HEK293 (cell line): ENCODE measurements around the gene SLC22A9.

Source experiments
- CTCF ChIA-PET: fragments of 350-600 bp; formaldehyde crosslinking; extraction: SDS; loops from one replicate; lab custom pipeline; 2021; ENCODE audit warnings: antibody characterized with exemption; lab: Yijun Ruan, JAX
- POLR2A ChIA-PET: fragments of 300-600 bp; formaldehyde crosslinking; extraction: SDS; loops from one replicate; lab custom pipeline; 2020; ENCODE audit warnings: antibody characterized with exemption, inconsistent platforms; lab: Yijun Ruan, JAX
- H3K27ac ChIP-seq: fragments of 200-500 bp; sonication (Bioruptor generic); 2 replicates; pipeline ENCODE4 v1.5.1; 2014; ENCODE audit warnings: low read depth, low read length, control low read depth, inconsistent platforms; ENCODE audit errors: extremely low read depth
- H3K36me3 ChIP-seq, 2 experiments: fragments of 200-500 bp in 1 of 2; sonication (Bioruptor generic) in 1 of 2; 1 replicate in 1 of 2; 2 replicates in 1 of 2; pipeline ENCODE4 v1.5.1; 2014 to 2017; ENCODE audit warnings: inconsistent platforms in 2 of 2, low read length in 2 of 2; ENCODE audit not compliant: control insufficient read depth in 2 of 2, insufficient read depth in 1 of 2
- H3K4me1 ChIP-seq: fragments of 200-500 bp; sonication (Bioruptor generic); 2 replicates; pipeline ENCODE4 v1.5.1; 2014; ENCODE audit warnings: mild to moderate bottlenecking, low read length, inconsistent platforms; ENCODE audit not compliant: control insufficient read depth, insufficient read depth
- H3K4me3 ChIP-seq: 2 replicates; pipeline ENCODE4 v1.5.1; 2011; ENCODE audit warnings: low read depth, mild to moderate bottlenecking, control low read depth, low read length, moderate library complexity
- H3K9me3 ChIP-seq: fragments of 200-500 bp; sonication (Bioruptor generic); 2 replicates; pipeline ENCODE4 v1.5.1; 2014; ENCODE audit warnings: low read depth, low read length, inconsistent platforms; ENCODE audit not compliant: control insufficient read depth, insufficient read depth
- EGR2 ChIP-seq: fragments of 450-650 bp; formaldehyde crosslinking; IDR thresholded peaks from 2 replicates; pipeline ENCODE4 v1.5.1; 2016; ENCODE audit warnings: low read depth, missing biosample characterization, missing genetic modification characterization
- GLI2 ChIP-seq: fragments of 450-650 bp; formaldehyde crosslinking; IDR thresholded peaks from 2 replicates; pipeline ENCODE4; 2017; ENCODE audit warnings: missing biosample characterization, missing genetic modification characterization, low read depth, borderline replicate concordance
- ZBTB21 ChIP-seq: fragments of 450-650 bp; formaldehyde crosslinking; IDR thresholded peaks from 2 replicates; pipeline ENCODE4 v1.5.1; 2017; ENCODE audit warnings: missing biosample characterization, missing genetic modification characterization
- ZFHX2 ChIP-seq: fragments of 450-650 bp; formaldehyde crosslinking; conservative IDR thresholded peaks from 2 replicates; pipeline ENCODE4 v1.5.1; 2016; ENCODE audit warnings: missing biosample characterization, missing genetic modification characterization
- ZFP69B ChIP-seq: fragments of 450-650 bp; formaldehyde crosslinking; IDR thresholded peaks from 2 replicates; pipeline ENCODE4 v1.5.1; 2016; ENCODE audit warnings: missing biosample characterization, missing genetic modification characterization
- ZNF112 ChIP-seq: fragments of 450-650 bp; formaldehyde crosslinking; IDR thresholded peaks from 2 replicates; pipeline ENCODE4 v1.5.0; 2017; ENCODE audit warnings: missing biosample characterization, missing genetic modification characterization
- ZNF140 ChIP-seq: fragments of 450-650 bp; formaldehyde crosslinking; IDR thresholded peaks from 2 replicates; pipeline ENCODE4 v1.5.1; 2016; ENCODE audit warnings: missing biosample characterization, missing genetic modification characterization
- ZNF155 ChIP-seq: fragments of 450-650 bp; formaldehyde crosslinking; IDR thresholded peaks from 2 replicates; pipeline ENCODE4 v1.5.1; 2016; ENCODE audit warnings: missing biosample characterization, missing genetic modification characterization
- ZNF16 ChIP-seq: fragments of 450-650 bp; formaldehyde crosslinking; IDR thresholded peaks from 2 replicates; pipeline ENCODE4 v1.5.1; 2016; ENCODE audit warnings: low read depth, missing biosample characterization, missing genetic modification characterization
- ZNF202 ChIP-seq: fragments of 450-650 bp; formaldehyde crosslinking; IDR thresholded peaks from 2 replicates; pipeline ENCODE4 v1.5.1; 2016; ENCODE audit warnings: missing biosample characterization, missing genetic modification characterization, borderline replicate concordance
- ZNF324 ChIP-seq: fragments of 450-650 bp; formaldehyde crosslinking; IDR thresholded peaks from 2 replicates; pipeline ENCODE4 v1.5.1; 2016; ENCODE audit warnings: missing biosample characterization, missing genetic modification characterization
- ZNF423 ChIP-seq: fragments of 450-650 bp; formaldehyde crosslinking; IDR thresholded peaks from 2 replicates; pipeline ENCODE4 v1.5.1; 2016; ENCODE audit warnings: missing biosample characterization, missing genetic modification characterization
- ZNF426 ChIP-seq: fragments of 450-650 bp; formaldehyde crosslinking; IDR thresholded peaks from 2 replicates; pipeline ENCODE4 v1.5.1; 2017; ENCODE audit warnings: missing biosample characterization, missing genetic modification characterization, mild to moderate bottlenecking, inconsistent platforms, moderate library complexity
- ZNF501 ChIP-seq: fragments of 450-650 bp; formaldehyde crosslinking; IDR thresholded peaks from 2 replicates; pipeline ENCODE4 v1.5.1; 2016; ENCODE audit warnings: missing biosample characterization, missing genetic modification characterization
- ZNF521 ChIP-seq: fragments of 450-650 bp; formaldehyde crosslinking; IDR thresholded peaks from 2 replicates; pipeline ENCODE4 v1.5.1; 2017; ENCODE audit warnings: missing biosample characterization, mild to moderate bottlenecking, missing genetic modification characterization
- ZNF530 ChIP-seq: fragments of 450-650 bp; formaldehyde crosslinking; IDR thresholded peaks from 2 replicates; pipeline ENCODE4 v1.5.1; 2016; ENCODE audit warnings: low read depth, missing biosample characterization, missing genetic modification characterization
- ZNF544 ChIP-seq: fragments of 450-650 bp; formaldehyde crosslinking; IDR thresholded peaks from 2 replicates; pipeline ENCODE4 v1.5.0; 2017; ENCODE audit warnings: missing biosample characterization, missing genetic modification characterization
- ZNF600 ChIP-seq: fragments of 450-650 bp; formaldehyde crosslinking; IDR thresholded peaks from 2 replicates; pipeline ENCODE4 v1.5.1; 2016; ENCODE audit warnings: missing biosample characterization, missing genetic modification characterization
- ZNF623 ChIP-seq: fragments of 450-650 bp; formaldehyde crosslinking; IDR thresholded peaks from 2 replicates; pipeline ENCODE4 v1.5.1; 2016; ENCODE audit warnings: missing biosample characterization, missing genetic modification characterization
- ZNF664 ChIP-seq: fragments of 450-650 bp; formaldehyde crosslinking; IDR thresholded peaks from 2 replicates; pipeline ENCODE4 v1.5.1; 2016; ENCODE audit warnings: missing biosample characterization, missing genetic modification characterization
- ZNF670 ChIP-seq: fragments of 450-650 bp; formaldehyde crosslinking; IDR thresholded peaks from 2 replicates; pipeline ENCODE4 v1.5.1; 2016; ENCODE audit warnings: missing biosample characterization, missing genetic modification characterization, low read depth
- ZNF707 ChIP-seq: fragments of 450-650 bp; formaldehyde crosslinking; IDR thresholded peaks from 2 replicates; pipeline ENCODE4 v1.5.1; 2016; ENCODE audit warnings: missing biosample characterization, missing genetic modification characterization
- ZNF837 ChIP-seq: fragments of 450-650 bp; formaldehyde crosslinking; IDR thresholded peaks from 2 replicates; pipeline ENCODE4 v1.5.1; 2016; ENCODE audit warnings: missing biosample characterization, missing genetic modification characterization
- ZSCAN5A ChIP-seq: fragments of 450-650 bp; formaldehyde crosslinking; IDR thresholded peaks from 2 replicates; pipeline ENCODE4 v1.5.1; 2016; ENCODE audit warnings: missing biosample characterization, missing genetic modification characterization
- TF ChIP-seq, protein P1 (sequence below): fragments of 450-650 bp; formaldehyde crosslinking; IDR thresholded peaks from 2 replicates; pipeline ENCODE4 v1.5.1; 2017; ENCODE audit warnings: missing biosample characterization, missing genetic modification characterization
- TF ChIP-seq, protein P2 (sequence below): fragments of 450-650 bp; formaldehyde crosslinking; IDR thresholded peaks from 2 replicates; pipeline ENCODE4 v1.5.1; 2016; ENCODE audit warnings: missing biosample characterization, missing genetic modification characterization, borderline replicate concordance
- TF ChIP-seq, protein P3 (sequence below): fragments of 450-650 bp; formaldehyde crosslinking; IDR thresholded peaks from 2 replicates; pipeline ENCODE4 v1.5.1; 2016; ENCODE audit warnings: missing biosample characterization, missing genetic modification characterization, borderline replicate concordance

Gene SLC22A9

DNA sequence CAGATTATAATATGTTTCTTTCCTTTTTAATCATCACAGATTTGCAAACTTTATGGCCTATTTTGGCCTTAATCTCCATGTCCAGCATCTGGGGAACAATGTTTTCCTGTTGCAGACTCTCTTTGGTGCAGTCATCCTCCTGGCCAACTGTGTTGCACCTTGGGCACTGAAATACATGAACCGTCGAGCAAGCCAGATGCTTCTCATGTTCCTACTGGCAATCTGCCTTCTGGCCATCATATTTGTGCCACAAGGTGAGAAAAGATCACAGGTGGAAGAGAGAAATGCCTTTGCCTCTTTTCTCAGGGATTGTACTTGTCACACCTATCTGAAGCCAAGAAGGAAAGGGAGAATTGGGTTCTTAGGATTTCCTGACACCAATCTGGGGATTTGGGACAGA is 36.9 kb downstream of the SLC22A9 start:
- POLR2A ChIA-PET: interaction anchor here (0.5 kb wide), 1 partner anchor 528 kb away, joined by 3 read pairs; no protein-coding TSS in a partner anchor
- Histone ChIP-seq H3K4me3 (no peak overlapping the region), H3K9me3 (no peaks in the 10 kb centered on the region), H3K4me1 (no peaks in the 10 kb centered on the region), H3K27ac (no peak overlapping the region), H3K36me3 (no peaks in the 10 kb centered on the region)
- CTCF ChIA-PET: interaction anchor here (1.0 kb wide), 1 partner anchor 229 kb away, joined by 3 read pairs; no protein-coding TSS in a partner anchor
- TF ChIP-seq GLI2: no peak
- no peak for TF ChIP-seq ZNF600 (tag by site-specific recombination)
- TF ChIP-seq ZNF623 (tag by site-specific recombination): no peak
- TF ChIP-seq ZNF544 (tag by site-specific recombination): no peak
- no peak for TF ChIP-seq ZNF837 (tag by site-specific recombination)
- TF ChIP-seq ZNF202 (tag by site-specific recombination): no peak
- TF ChIP-seq ZNF324 (tag by site-specific recombination): no peak
- no peak for TF ChIP-seq ZNF530
- TF ChIP-seq ZNF426: no peak
- no peak for TF ChIP-seq ZNF501 (tag by site-specific recombination)
- TF ChIP-seq, protein P1, sequence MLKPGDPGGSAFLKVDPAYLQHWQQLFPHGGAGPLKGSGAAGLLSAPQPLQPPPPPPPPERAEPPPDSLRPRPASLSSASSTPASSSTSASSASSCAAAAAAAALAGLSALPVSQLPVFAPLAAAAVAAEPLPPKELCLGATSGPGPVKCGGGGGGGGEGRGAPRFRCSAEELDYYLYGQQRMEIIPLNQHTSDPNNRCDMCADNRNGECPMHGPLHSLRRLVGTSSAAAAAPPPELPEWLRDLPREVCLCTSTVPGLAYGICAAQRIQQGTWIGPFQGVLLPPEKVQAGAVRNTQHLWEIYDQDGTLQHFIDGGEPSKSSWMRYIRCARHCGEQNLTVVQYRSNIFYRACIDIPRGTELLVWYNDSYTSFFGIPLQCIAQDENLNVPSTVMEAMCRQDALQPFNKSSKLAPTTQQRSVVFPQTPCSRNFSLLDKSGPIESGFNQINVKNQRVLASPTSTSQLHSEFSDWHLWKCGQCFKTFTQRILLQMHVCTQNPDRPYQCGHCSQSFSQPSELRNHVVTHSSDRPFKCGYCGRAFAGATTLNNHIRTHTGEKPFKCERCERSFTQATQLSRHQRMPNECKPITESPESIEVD (tag by site-specific recombination): no peak
- TF ChIP-seq ZNF664 (tag by site-specific recombination): no peak
- no peak for TF ChIP-seq ZNF521 (tag by site-specific recombination)
- TF ChIP-seq ZSCAN5A (tag by site-specific recombination): no peak
- TF ChIP-seq EGR2 (tag by site-specific recombination): no peak
- TF ChIP-seq ZNF112 (tag by site-specific recombination): no peak

GRCh38 chr11:63417174-63417852 is 47.7 kb downstream of the SLC22A9 start:
- Histone ChIP-seq H3K27ac (no peak overlapping the region), H3K4me1 (no peaks in the 10 kb centered on the region), H3K9me3 (no peaks in the 10 kb centered on the region), H3K4me3 (no peak overlapping the region), H3K36me3 (no peaks in the 10 kb centered on the region)
- CTCF ChIA-PET: no interaction called here
- POLR2A ChIA-PET: no interaction called here
- TF ChIP-seq ZNF140 (tag by site-specific recombination): no peak
- TF ChIP-seq, protein P2, sequence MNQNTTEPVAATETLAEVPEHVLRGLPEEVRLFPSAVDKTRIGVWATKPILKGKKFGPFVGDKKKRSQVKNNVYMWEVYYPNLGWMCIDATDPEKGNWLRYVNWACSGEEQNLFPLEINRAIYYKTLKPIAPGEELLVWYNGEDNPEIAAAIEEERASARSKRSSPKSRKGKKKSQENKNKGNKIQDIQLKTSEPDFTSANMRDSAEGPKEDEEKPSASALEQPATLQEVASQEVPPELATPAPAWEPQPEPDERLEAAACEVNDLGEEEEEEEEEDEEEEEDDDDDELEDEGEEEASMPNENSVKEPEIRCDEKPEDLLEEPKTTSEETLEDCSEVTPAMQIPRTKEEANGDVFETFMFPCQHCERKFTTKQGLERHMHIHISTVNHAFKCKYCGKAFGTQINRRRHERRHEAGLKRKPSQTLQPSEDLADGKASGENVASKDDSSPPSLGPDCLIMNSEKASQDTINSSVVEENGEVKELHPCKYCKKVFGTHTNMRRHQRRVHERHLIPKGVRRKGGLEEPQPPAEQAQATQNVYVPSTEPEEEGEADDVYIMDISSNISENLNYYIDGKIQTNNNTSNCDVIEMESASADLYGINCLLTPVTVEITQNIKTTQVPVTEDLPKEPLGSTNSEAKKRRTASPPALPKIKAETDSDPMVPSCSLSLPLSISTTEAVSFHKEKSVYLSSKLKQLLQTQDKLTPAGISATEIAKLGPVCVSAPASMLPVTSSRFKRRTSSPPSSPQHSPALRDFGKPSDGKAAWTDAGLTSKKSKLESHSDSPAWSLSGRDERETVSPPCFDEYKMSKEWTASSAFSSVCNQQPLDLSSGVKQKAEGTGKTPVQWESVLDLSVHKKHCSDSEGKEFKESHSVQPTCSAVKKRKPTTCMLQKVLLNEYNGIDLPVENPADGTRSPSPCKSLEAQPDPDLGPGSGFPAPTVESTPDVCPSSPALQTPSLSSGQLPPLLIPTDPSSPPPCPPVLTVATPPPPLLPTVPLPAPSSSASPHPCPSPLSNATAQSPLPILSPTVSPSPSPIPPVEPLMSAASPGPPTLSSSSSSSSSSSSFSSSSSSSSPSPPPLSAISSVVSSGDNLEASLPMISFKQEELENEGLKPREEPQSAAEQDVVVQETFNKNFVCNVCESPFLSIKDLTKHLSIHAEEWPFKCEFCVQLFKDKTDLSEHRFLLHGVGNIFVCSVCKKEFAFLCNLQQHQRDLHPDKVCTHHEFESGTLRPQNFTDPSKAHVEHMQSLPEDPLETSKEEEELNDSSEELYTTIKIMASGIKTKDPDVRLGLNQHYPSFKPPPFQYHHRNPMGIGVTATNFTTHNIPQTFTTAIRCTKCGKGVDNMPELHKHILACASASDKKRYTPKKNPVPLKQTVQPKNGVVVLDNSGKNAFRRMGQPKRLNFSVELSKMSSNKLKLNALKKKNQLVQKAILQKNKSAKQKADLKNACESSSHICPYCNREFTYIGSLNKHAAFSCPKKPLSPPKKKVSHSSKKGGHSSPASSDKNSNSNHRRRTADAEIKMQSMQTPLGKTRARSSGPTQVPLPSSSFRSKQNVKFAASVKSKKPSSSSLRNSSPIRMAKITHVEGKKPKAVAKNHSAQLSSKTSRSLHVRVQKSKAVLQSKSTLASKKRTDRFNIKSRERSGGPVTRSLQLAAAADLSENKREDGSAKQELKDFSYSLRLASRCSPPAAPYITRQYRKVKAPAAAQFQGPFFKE (tag by site-specific recombination): no peak
- no peak for TF ChIP-seq ZFP69B (tag by site-specific recombination)
- TF ChIP-seq ZFHX2: no peak
- TF ChIP-seq ZNF670 (tag by site-specific recombination): no peak
- no peak for TF ChIP-seq ZNF16 (tag by site-specific recombination)
- no peak for TF ChIP-seq ZNF707 (tag by site-specific recombination)
- no peak for TF ChIP-seq ZNF423
- no peak for TF ChIP-seq ZNF155
- no peak for TF ChIP-seq ZBTB21 (tag by site-specific recombination)
- no peak for TF ChIP-seq ZNF202 (tag by site-specific recombination)
- TF ChIP-seq, protein P3, sequence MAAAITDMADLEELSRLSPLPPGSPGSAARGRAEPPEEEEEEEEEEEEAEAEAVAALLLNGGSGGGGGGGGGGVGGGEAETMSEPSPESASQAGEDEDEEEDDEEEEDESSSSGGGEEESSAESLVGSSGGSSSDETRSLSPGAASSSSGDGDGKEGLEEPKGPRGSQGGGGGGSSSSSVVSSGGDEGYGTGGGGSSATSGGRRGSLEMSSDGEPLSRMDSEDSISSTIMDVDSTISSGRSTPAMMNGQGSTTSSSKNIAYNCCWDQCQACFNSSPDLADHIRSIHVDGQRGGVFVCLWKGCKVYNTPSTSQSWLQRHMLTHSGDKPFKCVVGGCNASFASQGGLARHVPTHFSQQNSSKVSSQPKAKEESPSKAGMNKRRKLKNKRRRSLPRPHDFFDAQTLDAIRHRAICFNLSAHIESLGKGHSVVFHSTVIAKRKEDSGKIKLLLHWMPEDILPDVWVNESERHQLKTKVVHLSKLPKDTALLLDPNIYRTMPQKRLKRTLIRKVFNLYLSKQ: no peak
